Gastroesophageal sphincter (tissue), 3 donors: Measurements from ENCODE around the gene ADGRG4.

Source experiments
- EP300 ChIP-seq: sonication (generic); formaldehyde crosslinking; IDR thresholded peaks from one replicate; pipeline ENCODE4 v1.6.1; 2017; ENCODE audit warnings: antibody characterized with exemption, mild to moderate bottlenecking
- POLR2A ChIP-seq, 2 donors: fragments of 450-650 bp; IDR thresholded peaks; one replicate each; pipeline ENCODE4 v1.6.1; 2017; ENCODE audit warnings: antibody characterized with exemption in 2 of 2, mild to moderate bottlenecking in 2 of 2, moderate library complexity in 1 of 2
- POLR2AphosphoS5 ChIP-seq: sonication (generic); formaldehyde crosslinking; IDR thresholded peaks from one replicate; pipeline ENCODE4 v1.6.1; 2017; ENCODE audit warnings: antibody characterized with exemption
- TF ChIP-seq, protein P1 (sequence below), 4 experiments: fragments of 200-600 bp in 2 of 4; fragments of 450-650 bp in 2 of 4; sonication (generic) in 1 of 4; IDR thresholded peaks; one replicate each; pipeline ENCODE4 v1.5.1; 2017 to 2019; ENCODE audit warnings: antibody characterized with exemption in 4 of 4, mild to moderate bottlenecking in 2 of 4, moderate library complexity in 2 of 4

DNA sequence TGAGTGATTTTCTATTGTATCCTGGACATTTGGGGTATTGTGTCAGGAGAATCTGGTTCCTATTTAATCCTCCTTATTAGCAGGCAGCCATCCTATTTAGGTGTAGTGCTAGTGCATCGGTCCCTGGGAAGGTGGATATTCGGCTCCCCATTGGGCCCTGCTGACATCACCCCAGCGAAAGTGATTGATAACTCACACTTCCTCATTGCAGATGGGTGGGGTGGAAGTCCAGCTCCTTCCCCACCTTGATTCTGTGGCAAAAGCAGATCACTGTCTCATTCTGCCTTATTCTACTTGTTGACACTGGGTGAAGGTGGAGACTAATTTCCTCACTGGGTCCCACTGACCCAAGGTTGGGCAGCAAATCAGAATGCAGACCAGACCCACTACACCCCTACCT, 163.8 kb downstream of the ADGRG4 start:
- TF ChIP-seq, protein P1, sequence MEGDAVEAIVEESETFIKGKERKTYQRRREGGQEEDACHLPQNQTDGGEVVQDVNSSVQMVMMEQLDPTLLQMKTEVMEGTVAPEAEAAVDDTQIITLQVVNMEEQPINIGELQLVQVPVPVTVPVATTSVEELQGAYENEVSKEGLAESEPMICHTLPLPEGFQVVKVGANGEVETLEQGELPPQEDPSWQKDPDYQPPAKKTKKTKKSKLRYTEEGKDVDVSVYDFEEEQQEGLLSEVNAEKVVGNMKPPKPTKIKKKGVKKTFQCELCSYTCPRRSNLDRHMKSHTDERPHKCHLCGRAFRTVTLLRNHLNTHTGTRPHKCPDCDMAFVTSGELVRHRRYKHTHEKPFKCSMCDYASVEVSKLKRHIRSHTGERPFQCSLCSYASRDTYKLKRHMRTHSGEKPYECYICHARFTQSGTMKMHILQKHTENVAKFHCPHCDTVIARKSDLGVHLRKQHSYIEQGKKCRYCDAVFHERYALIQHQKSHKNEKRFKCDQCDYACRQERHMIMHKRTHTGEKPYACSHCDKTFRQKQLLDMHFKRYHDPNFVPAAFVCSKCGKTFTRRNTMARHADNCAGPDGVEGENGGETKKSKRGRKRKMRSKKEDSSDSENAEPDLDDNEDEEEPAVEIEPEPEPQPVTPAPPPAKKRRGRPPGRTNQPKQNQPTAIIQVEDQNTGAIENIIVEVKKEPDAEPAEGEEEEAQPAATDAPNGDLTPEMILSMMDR (IDR thresholded peaks at IDR 0.05): no peak
- TF ChIP-seq POLR2A (IDR thresholded peaks at IDR 0.05) (no peak), POLR2AphosphoS5 (no peak), EP300 (no peak)
